HAP-1 (cell line): Measurements from ENCODE around the gene NUDCD3.
"Not testable (repeated sequence)": the region's sequence is repeated elsewhere in the genome, so short reads cannot be mapped to it uniquely, and the experiment has no call there.

Experiments
- DNase-seq, 2 experiments: peaks; one replicate each; pipeline ENCODE4 v3.0.0-alpha.2; 2016 to 2020; ENCODE audit warnings: low spot score in 2 of 2
- H3K27me3 ChIP-seq: fragments of 250-450 bp; sonication (Bioruptor Pico); 2 replicates; pipeline ENCODE4 v1.5.1; 2020; ENCODE audit warnings: low read depth, mild to moderate bottlenecking, moderate library complexity
- H3K36me3 ChIP-seq: fragments of 250-450 bp; sonication (Bioruptor Pico); replicated peaks from 2 replicates; pipeline ENCODE4 v1.5.1; 2020; ENCODE audit warnings: mild to moderate bottlenecking
- H3K4me1 ChIP-seq: fragments of 250-450 bp; sonication (Bioruptor Pico); 2 replicates; pipeline ENCODE4 v1.5.1; 2020; ENCODE audit warnings: mild to moderate bottlenecking
- H3K4me3 ChIP-seq: fragments of 250-450 bp; sonication (Bioruptor Pico); 2 replicates; pipeline ENCODE4 v1.5.1; 2020; ENCODE audit warnings: mild to moderate bottlenecking, moderate library complexity
- H3K9me3 ChIP-seq: fragments of 250-450 bp; sonication (Bioruptor Pico); 2 replicates; pipeline ENCODE4 v1.5.1; 2020; ENCODE audit warnings: mild to moderate bottlenecking, moderate library complexity
- in situ Hi-C: fragments of 300-500 bp; cut with MboI; formaldehyde crosslinking; loops from 3 replicates; pipeline ENCODE4 v1.14.3; 2020; ENCODE audit warnings: low sequenced_read_pairs, inconsistent platforms, mixed read lengths

NUDCD3 gene

DNA sequence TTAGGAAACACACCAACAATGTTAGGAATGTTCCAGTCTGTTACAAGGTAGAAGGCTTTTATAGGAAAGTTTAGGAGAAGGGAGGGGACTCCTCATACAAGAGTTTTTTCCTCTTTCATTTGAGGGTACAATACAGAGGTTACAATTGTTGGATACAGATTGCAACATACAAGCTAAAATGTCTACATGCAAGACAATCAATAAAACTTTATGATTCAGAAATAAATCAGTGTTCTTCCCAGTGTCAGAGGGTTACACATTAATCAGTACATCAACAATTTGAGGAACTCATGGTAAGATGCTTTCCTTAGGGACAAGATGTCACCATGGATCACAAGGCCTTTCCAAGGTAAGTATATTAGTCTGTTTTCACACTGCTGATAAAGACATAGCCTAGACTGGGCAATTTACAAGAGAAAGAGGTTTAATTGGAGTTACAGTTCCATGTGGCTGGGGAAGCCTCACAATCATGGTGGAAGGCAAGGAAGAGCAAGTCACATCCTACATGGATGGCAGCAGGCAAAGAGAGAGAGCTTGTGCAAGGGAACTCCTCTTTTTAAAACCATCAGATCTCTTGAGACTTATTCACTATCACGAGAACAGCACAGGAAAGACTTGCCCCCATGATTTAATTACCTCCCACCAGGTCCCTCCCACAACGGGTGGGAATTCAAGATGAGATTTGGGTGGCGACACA, 16.3 kb upstream of the NUDCD3 start:
- H3K4me3 ChIP-seq, DNase-seq, H3K36me3 ChIP-seq, H3K9me3 ChIP-seq, in situ Hi-C loops, H3K27me3 ChIP-seq, H3K4me1 ChIP-seq: not testable (repeated sequence)

- DNase-seq = no peak
- in situ Hi-C loops = no loop called here
- Histone ChIP-seq H3K36me3 (no peaks in the 10 kb centered on the region), H3K27me3 (peaks cover 12% of the 10 kb centered on the region; the same call in 1 of the 2 replicates), H3K4me3 (no peak overlapping the region), H3K9me3 (no peaks in the 10 kb centered on the region), H3K4me1 (no peaks in the 10 kb centered on the region)
Measured at GRCh38 chr7:44505595-44505994, 15.1 kb upstream of the NUDCD3 start.

DNA sequence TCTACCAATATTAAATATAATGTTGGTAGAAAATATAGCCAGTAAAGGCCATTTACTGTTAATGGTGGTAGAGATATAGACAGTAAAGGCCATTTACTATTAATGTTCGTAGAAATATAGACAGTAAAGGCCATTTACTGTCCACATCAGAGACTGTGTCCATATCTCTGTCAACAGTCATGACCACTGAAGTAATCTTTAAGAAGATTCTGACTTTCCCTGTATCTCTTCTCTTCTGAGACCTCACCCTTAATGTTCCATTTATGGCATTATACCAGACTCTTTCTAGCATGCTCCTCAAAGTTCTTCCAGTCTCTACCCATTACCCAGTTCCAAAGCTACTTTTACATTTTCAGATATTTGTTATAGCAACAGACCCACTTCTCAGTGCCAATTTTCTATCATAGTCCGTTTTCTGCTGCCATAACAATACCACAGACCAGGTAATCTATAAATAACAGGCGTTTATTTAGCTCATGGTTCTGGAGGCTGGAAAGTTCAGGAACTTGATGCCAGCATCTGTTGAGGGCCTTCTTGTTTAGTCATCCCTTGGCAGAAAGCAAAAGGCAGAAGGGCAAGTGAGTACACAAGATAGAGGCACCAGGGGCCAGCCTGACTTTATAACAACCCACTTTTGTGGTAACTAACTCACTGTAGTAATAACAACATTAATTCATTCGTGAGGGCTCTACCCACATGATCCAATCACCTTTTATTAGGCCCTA, 7.9 kb upstream of the NUDCD3 start:
- Histone ChIP-seq H3K4me1 (peaks cover 2% of the 10 kb centered on the region; the same call in 1 of the 2 replicates), H3K36me3 (no peaks in the 10 kb centered on the region), H3K4me3 (no peak overlapping the region), H3K27me3 (peaks cover 9% of the 10 kb centered on the region; the same call in 1 of the 2 replicates), H3K9me3 (no peaks in the 10 kb centered on the region)
- in situ Hi-C loops = no loop called here
- DNase-seq = no peak

- Histone ChIP-seq H3K27me3 (0 out of 2 replicates have a peak, but pooled peaks cover 5% of the 10 kb centered on the region), H3K9me3 (no peaks in the 10 kb centered on the region), H3K36me3 (no peaks in the 10 kb centered on the region), H3K4me3 (no peak overlapping the region), H3K4me1 (peaks cover 2% of the 10 kb centered on the region; the same call in 1 of the 2 replicates)
- DNase-seq = no peak
- in situ Hi-C loops = no loop called here
Measured at GRCh38 chr7:44497155-44498027, 6.9 kb upstream of the NUDCD3 start.

GRCh38 chr7:44496385-44496784, 5.9 kb upstream of the NUDCD3 start:
- Histone ChIP-seq H3K9me3 (no peaks in the 10 kb centered on the region), H3K4me3 (no peak overlapping the region), H3K4me1 (peaks cover 5% of the 10 kb centered on the region), H3K36me3 (no peaks in the 10 kb centered on the region), H3K27me3 (0 out of 2 replicates have a peak, but pooled peaks cover 3% of the 10 kb centered on the region)
- DNase-seq = no peak
- in situ Hi-C loops = no loop called here

GRCh38 chr7:44494960-44495359, 4.5 kb upstream of the NUDCD3 start:
- in situ Hi-C loops = no loop called here
- Histone ChIP-seq H3K4me3 (no peak overlapping the region), H3K4me1 (peaks cover 10% of the 10 kb centered on the region), H3K36me3 (no peaks in the 10 kb centered on the region; the same call in 1 of the 2 replicates), H3K27me3 (no peaks in the 10 kb centered on the region), H3K9me3 (no peaks in the 10 kb centered on the region)
- DNase-seq = no peak

DNA sequence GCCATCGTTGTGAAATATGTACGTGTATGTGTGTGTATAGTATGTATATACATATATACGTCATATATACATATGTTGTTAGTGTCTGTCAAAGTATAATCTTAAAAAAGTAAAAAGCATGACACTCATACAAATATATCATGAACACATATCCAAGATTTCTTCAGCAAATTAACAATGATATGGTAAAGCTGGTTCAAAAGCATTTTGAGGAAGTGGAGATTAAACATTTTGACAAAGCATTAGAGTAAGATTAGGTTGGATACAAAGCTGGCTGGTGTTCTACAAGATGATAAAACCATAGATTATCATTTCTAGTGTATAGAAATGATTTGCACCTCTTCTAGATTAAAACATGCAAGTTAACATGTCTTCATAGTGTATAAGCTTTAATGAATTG, 771 bp upstream of the NUDCD3 start:
- DNase-seq = no peak
- Histone ChIP-seq H3K4me1 (peaks cover 16% of the 10 kb centered on the region), H3K27me3 (no peaks in the 10 kb centered on the region), H3K36me3 (peaks cover 5% of the 10 kb centered on the region), H3K4me3 (peak overlapping the region; percentile 80), H3K9me3 (no peaks in the 10 kb centered on the region)
- in situ Hi-C loops = no loop called here

DNA sequence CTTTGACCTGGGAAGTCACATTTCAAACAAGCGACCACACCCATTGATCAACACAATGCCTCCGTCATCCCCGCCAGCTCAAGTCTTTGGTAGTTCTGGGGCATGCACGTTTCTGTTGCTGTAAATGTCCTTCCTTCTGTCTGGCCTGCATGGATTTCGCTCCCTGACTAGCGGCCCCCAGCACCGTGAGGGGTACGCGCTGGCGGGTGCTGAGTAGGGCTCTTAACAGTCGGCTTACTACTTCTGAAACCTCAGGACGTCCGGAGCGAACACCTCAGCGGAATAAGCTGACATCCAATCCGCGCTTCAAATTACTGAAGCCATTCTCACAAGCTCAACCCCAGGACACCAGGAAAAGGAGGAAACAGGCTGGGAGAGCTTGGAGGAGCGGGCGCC, 505 bp downstream of the NUDCD3 start:
- H3K4me3 ChIP-seq = peak overlapping the region; percentile 80
- H3K27me3 ChIP-seq = no peaks in the 10 kb centered on the region
- peak; percentile 29 to 34 for DNase-seq
- H3K9me3 ChIP-seq = no peaks in the 10 kb centered on the region
- in situ Hi-C loops = loop anchor here (10.0 kb wide), 1 partner anchor 245 kb away; no protein-coding TSS in a partner anchor
- H3K36me3 ChIP-seq = peaks cover 12% of the 10 kb centered on the region
- H3K4me1 ChIP-seq = peaks cover 16% of the 10 kb centered on the region

DNA sequence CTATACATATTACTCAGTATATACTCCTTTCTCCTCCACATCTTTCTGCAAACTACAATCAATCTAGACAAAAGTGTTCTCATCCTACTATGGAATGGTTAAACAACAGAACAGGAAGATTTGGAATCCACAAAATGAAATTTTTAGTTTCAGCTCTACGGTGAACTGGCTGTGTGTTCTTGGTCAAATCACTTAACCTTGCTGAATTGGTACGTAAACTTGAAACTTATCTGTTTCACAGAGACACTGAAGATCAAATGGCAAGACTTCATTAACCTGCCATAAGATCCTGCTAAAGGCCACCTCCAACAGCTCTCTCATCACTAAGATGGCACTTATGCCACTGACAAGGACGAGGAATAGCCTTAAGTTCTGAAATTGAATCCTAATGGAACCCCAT, 1.5 kb downstream of the NUDCD3 start:
- peak overlapping the region; percentile 80 for H3K4me3 ChIP-seq
- in situ Hi-C loops = loop anchor here (10.0 kb wide), 1 partner anchor 244 kb away; no protein-coding TSS in a partner anchor
- H3K9me3 ChIP-seq = no peaks in the 10 kb centered on the region
- H3K27me3 ChIP-seq = no peaks in the 10 kb centered on the region
- no peak for DNase-seq
- peaks cover 22% of the 10 kb centered on the region for H3K36me3 ChIP-seq
- H3K4me1 ChIP-seq = peaks cover 16% of the 10 kb centered on the region

- DNase-seq = no peak
- peaks cover 39% of the 10 kb centered on the region for H3K36me3 ChIP-seq
Measured at GRCh38 chr7:44486693-44487092, 3.8 kb downstream of the NUDCD3 start.

DNA sequence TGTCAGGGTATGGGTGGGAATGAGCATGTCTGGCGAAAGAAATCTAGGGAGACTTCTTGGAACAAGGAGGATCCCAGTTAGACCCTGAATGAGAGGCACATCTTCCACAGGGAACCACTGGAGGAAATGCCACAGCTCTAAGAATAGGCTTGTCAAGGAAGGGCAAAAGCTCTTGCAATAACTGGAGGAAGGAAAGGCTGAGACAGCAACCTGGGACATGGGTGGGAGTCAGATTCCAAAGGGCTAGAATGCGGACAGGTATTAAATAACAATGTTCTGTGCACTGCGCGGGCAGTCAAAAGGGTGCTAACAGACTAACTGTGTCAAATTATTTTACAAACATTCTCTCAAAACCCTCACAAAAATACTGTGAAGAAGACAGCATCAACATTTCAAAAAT, 4.5 kb downstream of the NUDCD3 start:
- Histone ChIP-seq H3K4me3 (no peak overlapping the region), H3K27me3 (no peaks in the 10 kb centered on the region), H3K9me3 (no peaks in the 10 kb centered on the region), H3K4me1 (peaks cover 10% of the 10 kb centered on the region), H3K36me3 (peaks cover 45% of the 10 kb centered on the region)
- no peak for DNase-seq
- in situ Hi-C loops = loop anchor here (10.0 kb wide), 1 partner anchor 241 kb away; no protein-coding TSS in a partner anchor

More at GRCh38 chr7:44486693-44487092, 3.8 kb downstream of the NUDCD3 start:
- H3K4me1 ChIP-seq = peaks cover 16% of the 10 kb centered on the region
- H3K9me3 ChIP-seq = no peaks in the 10 kb centered on the region
- no peaks in the 10 kb centered on the region for H3K27me3 ChIP-seq
- no peak overlapping the region for H3K4me3 ChIP-seq
- in situ Hi-C loops = loop anchor here (10.0 kb wide), 1 partner anchor 242 kb away; no protein-coding TSS in a partner anchor

DNA sequence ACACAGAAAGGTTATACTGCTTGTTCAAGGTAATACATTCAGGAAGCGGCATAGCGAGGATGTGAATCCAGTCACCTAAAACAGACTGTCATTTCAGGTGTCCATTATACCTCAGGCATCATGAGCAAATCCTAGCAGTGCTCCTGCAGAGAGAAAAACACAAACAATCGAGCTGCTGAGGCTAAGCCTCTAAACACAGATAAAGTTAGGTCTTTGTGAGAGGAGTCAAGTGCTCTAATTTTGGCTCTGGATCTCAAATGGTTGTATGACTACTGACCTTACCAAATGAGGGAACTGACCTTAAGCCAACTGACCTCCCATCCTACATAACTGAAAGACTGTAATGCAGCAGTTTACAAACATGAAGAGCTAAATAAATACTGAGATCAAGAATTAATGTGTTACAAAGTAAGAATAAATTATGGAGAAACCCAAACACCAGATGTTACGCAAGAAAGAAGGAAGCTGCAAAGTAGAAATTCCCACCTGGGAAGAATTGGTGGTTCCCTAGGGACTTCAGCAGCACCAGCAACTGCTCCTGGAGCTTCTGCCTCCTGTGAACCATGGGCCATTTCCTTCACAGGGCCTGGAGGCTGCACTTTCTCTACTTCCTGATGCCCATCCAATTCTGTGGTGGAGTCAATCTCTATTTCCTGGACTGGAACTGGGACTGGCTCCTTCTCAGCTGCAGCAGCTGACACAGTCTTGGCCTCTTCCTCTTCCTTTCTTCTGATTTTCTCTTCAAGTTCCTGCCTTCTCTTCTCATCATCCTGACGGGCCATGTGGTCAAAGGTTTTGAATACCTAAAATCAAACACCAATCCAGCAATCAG, 5.8 kb downstream of the NUDCD3 start:
- Histone ChIP-seq H3K36me3 (peaks cover 55% of the 10 kb centered on the region), H3K27me3 (no peaks in the 10 kb centered on the region), H3K9me3 (no peaks in the 10 kb centered on the region), H3K4me1 (peaks cover 9% of the 10 kb centered on the region), H3K4me3 (no peak overlapping the region)
- DNase-seq = no peak
- in situ Hi-C loops = loop anchor here (10.0 kb wide), 1 partner anchor 240 kb away; no protein-coding TSS in a partner anchor
